ENCODE results near the gene NPL.

Gene NPL

DNA sequence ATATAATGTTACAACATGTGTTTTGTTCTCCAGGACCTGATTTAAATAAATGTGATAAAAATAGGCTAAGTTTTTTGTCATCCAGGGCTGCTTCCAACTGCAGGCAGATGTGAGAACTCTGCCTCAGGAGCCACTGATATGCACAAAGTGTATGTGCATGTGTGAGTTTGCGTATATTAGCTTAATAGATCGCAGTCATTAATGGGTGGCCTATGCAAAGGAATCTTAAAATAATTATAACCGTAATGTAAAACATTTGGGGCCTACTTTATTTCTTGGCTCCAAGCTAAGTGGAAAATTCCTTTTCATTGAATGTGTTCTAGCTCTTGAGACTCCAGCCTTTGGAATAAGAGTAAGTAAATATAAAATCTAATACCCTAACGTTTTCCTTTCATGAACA, 66.3 kb downstream of the NPL start:
- no peak for TF ChIP-seq CEBPB (IDR thresholded peaks at IDR 0.05)
- no peak for TF ChIP-seq TEAD4 (IDR thresholded peaks at IDR 0.05)
- TF ChIP-seq NFIC (IDR thresholded peaks at IDR 0.05): no peak
- TF ChIP-seq YY1 (IDR thresholded peaks at IDR 0.05; ENCODE audit: low read depth): no peak
- TF ChIP-seq TCF12 (IDR thresholded peaks at IDR 0.05; ENCODE audit: low read depth): no peak
- no peak for TF ChIP-seq EGR1 (IDR thresholded peaks at IDR 0.05)
- TF ChIP-seq RAD21 (IDR thresholded peaks at IDR 0.05; ENCODE audit: low read depth): no peak
- TF ChIP-seq, protein P1, sequence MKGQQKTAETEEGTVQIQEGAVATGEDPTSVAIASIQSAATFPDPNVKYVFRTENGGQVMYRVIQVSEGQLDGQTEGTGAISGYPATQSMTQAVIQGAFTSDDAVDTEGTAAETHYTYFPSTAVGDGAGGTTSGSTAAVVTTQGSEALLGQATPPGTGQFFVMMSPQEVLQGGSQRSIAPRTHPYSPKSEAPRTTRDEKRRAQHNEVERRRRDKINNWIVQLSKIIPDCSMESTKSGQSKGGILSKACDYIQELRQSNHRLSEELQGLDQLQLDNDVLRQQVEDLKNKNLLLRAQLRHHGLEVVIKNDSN (IDR thresholded peaks at IDR 0.05): no peak

DNA sequence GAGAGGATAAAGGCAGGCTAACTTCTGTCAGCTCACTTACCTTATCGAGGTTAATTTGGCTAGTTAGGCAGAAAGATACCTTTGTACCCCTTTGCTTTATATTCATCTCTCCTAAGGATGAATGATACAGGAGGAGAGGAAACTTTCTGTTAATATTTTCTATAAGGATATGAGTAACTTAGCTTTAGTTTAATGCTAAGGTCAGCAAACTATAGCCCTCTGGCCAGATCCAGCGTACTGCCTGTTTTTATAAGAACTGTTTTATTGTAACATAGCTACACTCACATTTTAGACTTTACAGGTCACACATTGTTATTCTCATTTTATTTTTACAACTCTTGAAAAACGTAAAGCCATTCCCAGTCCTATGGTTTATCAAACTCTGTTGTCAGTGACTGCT, 67.6 kb downstream of the NPL start:
- TF ChIP-seq, protein P2, sequence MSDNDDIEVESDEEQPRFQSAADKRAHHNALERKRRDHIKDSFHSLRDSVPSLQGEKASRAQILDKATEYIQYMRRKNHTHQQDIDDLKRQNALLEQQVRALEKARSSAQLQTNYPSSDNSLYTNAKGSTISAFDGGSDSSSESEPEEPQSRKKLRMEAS (IDR thresholded peaks at IDR 0.05): no peak
- TF ChIP-seq TAF1 (IDR thresholded peaks at IDR 0.05; ENCODE audit: low read depth) (no peak), FOXM1 (IDR thresholded peaks at IDR 0.05; ENCODE audit: borderline replicate concordance, low read depth) (no peak), RAD21 (IDR thresholded peaks at IDR 0.05; ENCODE audit: low read depth) (no peak), YY1 (IDR thresholded peaks at IDR 0.05; ENCODE audit: low read depth) (no peak), EP300 (IDR thresholded peaks at IDR 0.05; ENCODE audit: borderline replicate concordance) (no peak), CEBPB (IDR thresholded peaks at IDR 0.05) (no peak)
- TF ChIP-seq, protein P1 (IDR thresholded peaks at IDR 0.05): no peak
- TF ChIP-seq, protein P3, sequence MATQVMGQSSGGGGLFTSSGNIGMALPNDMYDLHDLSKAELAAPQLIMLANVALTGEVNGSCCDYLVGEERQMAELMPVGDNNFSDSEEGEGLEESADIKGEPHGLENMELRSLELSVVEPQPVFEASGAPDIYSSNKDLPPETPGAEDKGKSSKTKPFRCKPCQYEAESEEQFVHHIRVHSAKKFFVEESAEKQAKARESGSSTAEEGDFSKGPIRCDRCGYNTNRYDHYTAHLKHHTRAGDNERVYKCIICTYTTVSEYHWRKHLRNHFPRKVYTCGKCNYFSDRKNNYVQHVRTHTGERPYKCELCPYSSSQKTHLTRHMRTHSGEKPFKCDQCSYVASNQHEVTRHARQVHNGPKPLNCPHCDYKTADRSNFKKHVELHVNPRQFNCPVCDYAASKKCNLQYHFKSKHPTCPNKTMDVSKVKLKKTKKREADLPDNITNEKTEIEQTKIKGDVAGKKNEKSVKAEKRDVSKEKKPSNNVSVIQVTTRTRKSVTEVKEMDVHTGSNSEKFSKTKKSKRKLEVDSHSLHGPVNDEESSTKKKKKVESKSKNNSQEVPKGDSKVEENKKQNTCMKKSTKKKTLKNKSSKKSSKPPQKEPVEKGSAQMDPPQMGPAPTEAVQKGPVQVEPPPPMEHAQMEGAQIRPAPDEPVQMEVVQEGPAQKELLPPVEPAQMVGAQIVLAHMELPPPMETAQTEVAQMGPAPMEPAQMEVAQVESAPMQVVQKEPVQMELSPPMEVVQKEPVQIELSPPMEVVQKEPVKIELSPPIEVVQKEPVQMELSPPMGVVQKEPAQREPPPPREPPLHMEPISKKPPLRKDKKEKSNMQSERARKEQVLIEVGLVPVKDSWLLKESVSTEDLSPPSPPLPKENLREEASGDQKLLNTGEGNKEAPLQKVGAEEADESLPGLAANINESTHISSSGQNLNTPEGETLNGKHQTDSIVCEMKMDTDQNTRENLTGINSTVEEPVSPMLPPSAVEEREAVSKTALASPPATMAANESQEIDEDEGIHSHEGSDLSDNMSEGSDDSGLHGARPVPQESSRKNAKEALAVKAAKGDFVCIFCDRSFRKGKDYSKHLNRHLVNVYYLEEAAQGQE (IDR thresholded peaks at IDR 0.05; ENCODE audit: low read depth): no peak

DNA sequence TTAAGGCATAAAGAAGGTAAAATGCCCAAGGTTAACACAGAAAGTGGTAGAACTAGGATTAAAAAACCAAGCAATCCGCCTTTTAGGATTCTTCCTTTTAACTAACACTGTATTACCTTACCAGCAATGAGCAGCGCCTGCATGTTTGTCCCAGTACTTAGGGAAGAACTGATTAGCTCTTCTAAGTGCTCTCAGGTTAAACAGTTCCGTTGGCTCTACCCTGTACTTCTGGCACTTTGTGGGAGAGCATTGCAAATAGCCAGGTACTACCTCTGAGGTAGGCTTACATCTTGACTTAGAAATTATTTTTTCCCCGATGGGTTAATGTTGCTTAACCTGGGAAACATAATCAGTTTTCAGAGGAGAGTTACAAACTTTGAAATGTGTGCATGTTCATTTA, 71.1 kb downstream of the NPL start:
- TF ChIP-seq, protein P3 (IDR thresholded peaks at IDR 0.05; ENCODE audit: low read depth): no peak

DNA sequence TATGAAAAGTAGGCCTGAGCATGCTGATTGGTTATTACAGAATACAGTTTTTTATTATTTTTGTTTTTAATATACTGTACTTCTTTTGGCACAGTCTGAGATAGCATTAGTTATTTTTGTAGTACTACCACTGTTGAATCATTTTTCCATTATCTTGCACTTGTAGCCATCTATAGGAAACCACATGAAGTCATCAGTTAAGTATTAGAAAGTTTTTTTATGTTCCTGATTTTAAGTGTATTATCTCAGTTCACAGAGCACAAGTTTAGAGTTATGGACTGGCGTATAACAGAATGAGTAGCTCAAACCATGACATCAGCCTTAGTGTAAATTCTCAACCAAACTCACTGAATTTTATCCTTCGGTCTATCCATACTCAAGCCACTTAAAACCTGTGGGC, 72.4 kb downstream of the NPL start:
- TF ChIP-seq EGR1 (IDR thresholded peaks at IDR 0.05): no peak
- TF ChIP-seq, protein P3 (IDR thresholded peaks at IDR 0.05; ENCODE audit: low read depth): no peak
- no peak for TF ChIP-seq NFIC (IDR thresholded peaks at IDR 0.05)
- TF ChIP-seq, protein P2 (IDR thresholded peaks at IDR 0.05): no peak
- TF ChIP-seq CREB1 (IDR thresholded peaks at IDR 0.05; ENCODE audit: low read depth): no peak
- no peak for TF ChIP-seq ZBTB7A (IDR thresholded peaks at IDR 0.05; ENCODE audit: low read depth)
- TF ChIP-seq EP300 (IDR thresholded peaks at IDR 0.05; ENCODE audit: borderline replicate concordance): no peak
- no peak for TF ChIP-seq TEAD4 (IDR thresholded peaks at IDR 0.05)
- no peak for TF ChIP-seq TCF12 (IDR thresholded peaks at IDR 0.05; ENCODE audit: low read depth)
- no peak for TF ChIP-seq YY1 (IDR thresholded peaks at IDR 0.05; ENCODE audit: low read depth)
- TF ChIP-seq, protein P1 (IDR thresholded peaks at IDR 0.05): no peak
- no peak for TF ChIP-seq TAF1 (IDR thresholded peaks at IDR 0.05; ENCODE audit: low read depth)
- TF ChIP-seq FOXM1 (IDR thresholded peaks at IDR 0.05; ENCODE audit: borderline replicate concordance, low read depth): no peak
- no peak for TF ChIP-seq CEBPB (IDR thresholded peaks at IDR 0.05)
- no peak for TF ChIP-seq RAD21 (IDR thresholded peaks at IDR 0.05; ENCODE audit: low read depth)

DNA sequence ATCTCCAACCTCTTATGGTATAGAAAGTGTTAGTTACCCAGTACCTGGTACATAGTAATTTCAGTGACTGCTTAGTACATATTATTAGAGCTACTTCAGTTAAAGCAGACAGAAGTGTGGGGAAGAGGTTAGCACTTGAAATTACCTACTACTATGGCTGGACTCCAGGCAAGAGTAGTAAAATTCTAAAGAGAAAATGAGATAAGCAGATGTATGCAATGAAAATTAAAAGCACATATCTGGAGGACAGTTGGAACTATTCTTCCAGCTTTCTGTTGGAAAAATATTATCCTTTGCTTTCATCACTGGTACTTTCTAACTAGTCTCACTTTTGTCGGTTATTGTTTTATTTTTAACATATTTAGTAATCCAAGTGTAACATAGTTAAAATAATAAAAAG, 73.3 kb downstream of the NPL start:
- no peak for TF ChIP-seq TCF12 (IDR thresholded peaks at IDR 0.05; ENCODE audit: low read depth)

All from Ishikawa (cell line).